Measurements from ENCODE around the gene USP47.
A peak's percentile ranks its signal among the peaks of the same experiment; 100 is the strongest.

Gene USP47

DNA sequence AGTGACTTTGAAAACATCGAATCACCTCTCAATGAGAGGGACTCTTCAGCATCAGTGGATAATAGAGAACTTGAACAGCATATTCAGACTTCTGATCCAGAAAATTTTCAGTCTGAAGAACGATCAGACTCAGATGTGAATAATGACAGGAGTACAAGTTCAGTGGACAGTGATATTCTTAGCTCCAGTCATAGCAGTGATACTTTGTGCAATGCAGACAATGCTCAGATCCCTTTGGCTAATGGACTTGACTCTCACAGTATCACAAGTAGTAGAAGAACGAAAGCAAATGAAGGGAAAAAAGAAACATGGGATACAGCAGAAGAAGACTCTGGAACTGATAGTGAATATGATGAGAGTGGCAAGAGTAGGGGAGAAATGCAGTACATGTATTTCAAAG, 100.9 kb downstream of the USP47 start:
- DNase-seq: no peak

DNA sequence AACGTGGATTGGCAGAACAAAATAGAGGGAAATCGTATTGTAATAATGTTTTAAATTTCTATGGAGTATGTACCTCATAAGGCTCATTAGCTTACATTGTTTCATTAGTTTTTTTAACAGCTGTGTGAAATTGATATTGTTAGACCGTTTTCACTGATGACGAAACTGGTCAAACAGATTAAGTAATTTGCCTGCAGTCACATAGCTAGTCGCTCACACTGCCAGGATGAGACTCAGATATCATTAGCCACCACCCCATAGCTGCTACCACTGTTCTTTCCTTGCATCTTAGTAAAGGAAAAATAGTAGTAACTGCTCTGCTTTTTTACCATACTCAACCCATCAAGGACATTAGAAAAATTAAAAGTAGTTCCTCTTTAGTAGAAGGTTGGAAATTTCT, 102.7 kb downstream of the USP47 start:
- peak; percentile 9 for DNase-seq

DNA sequence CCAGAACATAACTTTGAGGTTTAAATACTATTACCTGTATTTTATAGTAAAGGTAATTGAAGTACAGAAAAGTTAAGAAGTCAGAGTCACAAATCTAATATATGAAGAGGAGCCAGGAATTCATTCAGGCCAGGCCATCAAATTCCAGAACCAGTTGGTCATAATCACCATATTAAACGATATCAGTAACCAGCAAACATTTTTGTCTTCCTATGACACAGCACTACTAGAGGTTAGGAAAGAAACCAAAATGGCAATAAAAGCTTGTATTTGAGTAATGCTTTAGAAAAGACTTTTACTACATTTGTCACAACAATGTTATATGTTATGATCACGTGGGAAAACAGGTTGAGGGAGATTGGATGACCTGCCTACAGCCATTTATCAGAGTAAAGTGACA, 104.4 kb downstream of the USP47 start:
- DNase-seq: no peak

DNA sequence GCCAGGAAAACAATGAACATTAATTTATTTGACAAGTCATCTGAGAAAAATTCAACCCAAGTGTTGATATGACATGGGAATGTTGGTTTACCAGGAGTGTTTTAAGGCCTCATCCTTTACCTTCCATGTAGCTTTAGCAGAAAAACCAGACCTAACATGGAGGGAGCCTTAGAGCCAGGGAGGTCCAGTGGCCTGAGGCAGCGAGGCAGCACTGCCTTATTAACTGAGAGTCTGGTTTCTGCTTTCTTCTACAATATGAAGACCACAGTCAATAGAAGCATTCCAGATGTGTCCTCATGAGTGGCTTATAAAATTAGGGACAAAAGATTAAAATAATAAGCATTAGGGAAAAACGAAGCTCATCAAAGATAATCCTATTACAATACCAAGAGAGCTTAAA, 105.1 kb downstream of the USP47 start:
- no peak for DNase-seq

DNA sequence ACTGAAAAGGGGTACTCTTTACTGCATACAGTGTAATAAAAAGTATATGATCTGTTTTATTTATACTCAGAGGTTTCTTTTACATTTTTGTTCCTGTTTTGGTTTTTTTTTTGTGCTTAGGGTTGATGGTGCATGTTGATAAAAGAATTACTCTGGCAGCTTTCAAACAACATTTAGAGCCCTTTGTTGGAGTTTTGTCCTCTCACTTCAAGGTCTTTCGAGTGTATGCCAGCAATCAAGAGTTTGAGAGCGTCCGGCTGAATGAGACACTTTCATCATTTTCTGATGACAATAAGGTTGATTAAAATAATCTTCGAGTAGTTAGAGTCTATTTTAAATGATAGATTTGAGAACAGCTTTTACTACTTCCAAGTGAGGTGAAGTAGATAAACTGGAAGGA, 106.1 kb downstream of the USP47 start:
- DNase-seq: no peak

DNA sequence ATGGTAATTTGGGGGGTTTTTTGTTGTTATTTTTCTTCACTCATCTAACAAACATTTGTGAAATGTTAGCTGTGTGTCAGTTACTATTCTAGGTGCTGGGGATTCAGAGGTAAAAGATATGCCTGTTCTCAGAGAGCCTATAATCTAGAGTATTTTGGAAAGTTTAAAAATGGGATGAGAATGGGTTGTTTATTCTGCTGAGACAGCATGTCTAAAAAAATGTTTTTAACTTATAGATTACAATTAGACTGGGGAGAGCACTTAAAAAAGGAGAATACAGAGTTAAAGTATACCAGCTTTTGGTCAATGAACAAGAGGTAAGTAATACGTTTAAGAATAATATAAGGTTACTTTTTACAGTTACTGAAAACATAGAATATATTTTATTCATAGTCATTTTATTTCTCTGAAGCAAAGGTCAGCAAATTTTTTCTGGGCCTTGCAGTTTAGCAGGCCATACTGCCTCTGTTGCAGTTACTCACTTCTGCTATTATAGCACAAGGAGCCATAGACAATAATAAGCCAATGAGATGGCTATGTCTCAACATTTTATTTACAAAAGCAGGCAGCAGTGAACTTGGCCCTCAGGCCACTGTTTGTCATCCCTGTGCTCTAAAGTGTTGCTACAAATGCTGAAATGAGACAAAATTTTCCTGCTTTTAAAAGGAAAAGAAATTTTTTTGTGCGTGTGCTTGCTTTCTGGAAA, 106.6 kb downstream of the USP47 start:
- DNase-seq: no peak

DNA sequence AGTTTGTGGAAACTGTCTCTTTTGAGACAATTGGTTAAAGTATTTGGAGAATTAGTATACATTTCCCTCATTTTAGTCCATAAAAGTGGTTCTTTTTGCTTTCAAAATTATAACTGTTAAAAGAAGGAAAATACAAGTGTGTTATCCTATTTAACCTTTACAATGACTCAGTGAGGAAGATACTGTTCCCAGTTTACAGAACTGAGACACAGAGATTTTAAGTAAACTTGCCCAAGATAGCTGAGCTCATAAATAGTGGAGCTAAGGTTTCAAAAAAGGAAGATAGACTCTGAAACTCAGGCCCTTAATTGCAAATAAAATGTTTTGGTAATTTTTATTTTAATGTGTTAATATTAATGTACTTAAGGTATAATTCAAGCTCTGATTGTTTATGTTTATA, 107.7 kb downstream of the USP47 start:
- DNase-seq: no peak

DNA sequence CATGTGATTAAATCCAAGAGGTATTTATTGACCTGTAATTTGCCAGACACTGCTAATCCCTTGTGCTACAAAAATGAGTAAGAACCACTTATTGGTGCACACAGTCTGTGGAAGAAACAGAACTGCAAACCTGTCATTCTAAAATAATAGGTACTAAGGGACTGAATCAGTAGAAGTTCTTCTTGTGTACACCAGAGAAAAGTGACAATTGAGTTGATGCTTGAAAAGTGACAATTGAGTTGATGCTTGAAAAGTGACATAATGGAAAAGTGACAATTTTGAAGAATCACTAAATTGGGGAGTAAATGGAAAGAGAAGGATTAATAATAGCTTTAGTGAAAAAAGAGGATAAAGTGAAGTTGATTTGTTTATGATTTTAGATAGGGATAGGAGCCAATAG, 110.3 kb downstream of the USP47 start:
- no peak for DNase-seq

DNA sequence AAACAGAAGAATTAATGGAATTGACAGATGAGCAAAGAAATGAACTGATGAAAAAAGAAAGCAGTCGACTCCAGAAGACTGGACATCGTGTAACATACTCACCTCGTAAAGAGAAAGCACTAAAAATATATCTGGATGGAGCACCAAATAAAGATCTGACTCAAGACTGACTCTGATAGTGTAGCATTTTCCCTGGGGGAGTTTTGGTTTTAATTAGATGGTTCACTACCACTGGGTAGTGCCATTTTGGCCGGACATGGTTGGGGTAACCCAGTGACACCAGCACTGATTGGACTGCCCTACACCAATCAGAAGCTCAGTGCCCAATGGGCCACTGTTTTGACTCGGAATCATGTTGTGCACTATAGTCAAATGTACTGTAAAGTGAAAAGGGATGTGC, 114.2 kb downstream of the USP47 start:
- DNase-seq: no peak

DNA sequence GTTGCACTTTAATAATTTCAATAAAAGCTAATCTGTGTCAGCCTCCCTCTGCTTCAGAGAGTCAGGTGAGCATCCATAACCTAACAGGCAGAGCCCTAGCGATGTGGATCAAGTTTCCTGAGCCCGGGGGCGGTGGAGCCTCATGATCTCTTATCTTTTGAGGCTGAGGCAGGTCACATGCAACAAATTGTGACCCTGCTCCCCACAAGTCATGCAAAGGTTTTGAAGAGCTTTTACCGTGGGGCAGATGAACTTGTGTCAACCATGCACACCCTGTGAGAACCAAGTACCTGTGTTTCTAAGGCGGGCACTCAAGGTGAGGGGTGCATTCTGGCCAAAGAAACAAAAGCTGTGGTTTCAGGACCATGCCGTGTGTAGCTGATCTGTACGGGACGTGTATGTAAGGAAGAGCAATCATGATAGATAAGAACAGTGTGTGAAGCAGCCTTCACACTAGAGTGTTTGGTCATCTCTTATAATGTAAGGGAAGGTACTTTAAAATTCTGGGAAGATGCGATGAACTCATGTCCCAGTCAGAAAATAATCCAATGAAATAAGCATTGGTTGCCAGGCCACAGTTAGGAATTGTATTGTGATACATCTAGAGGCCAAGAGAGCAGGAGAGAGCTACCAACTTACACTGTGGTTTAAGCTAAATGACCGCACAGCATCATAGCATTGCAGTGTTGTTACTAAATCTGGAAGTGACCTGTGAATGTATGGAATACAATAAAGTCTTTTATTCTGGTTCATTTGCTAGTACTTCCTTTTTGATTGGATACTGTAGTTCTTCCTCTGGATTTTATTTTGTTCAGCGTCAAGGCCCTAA, 116.8 kb downstream of the USP47 start:
- no peak for DNase-seq

DNA sequence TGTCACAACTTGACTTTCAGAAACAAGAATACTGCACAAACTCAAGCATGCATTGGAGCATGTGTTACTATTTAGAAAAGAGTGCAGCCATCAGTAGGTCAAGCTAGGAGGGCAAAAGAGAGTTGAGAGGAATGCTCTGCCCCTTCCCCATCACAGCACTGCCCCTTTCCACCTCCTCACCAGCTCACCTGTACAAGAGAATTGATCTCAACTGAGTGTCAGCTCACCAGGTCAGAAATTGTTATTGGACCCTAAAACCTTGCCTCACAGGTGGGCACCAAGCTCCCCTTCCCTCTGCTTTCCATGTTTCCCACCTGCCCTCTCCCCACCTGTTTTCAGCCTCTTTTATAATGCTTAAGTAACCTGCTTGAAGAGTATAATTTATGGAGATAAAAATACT, 117.8 kb downstream of the USP47 start:
- no peak for DNase-seq

DNA sequence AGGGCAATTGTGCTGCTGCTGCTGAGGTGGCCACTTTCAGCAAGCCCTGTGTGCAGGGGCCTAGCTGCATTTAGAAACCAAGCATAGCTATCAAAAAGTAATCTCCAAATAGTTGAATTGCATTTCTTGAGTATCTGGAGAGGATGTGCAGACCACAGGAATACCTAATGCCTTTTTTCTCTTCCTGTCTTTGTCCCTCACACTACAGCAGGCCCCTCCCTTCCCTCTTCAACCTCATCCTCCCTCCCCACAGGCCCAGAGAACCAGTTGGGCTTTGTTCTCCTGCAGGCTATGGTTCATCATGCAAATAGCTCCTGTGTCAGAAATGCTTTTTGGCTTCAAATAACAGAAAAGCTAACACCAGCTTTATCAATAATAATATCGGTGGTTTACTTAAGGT, 118.9 kb downstream of the USP47 start:
- no peak for DNase-seq

DNA sequence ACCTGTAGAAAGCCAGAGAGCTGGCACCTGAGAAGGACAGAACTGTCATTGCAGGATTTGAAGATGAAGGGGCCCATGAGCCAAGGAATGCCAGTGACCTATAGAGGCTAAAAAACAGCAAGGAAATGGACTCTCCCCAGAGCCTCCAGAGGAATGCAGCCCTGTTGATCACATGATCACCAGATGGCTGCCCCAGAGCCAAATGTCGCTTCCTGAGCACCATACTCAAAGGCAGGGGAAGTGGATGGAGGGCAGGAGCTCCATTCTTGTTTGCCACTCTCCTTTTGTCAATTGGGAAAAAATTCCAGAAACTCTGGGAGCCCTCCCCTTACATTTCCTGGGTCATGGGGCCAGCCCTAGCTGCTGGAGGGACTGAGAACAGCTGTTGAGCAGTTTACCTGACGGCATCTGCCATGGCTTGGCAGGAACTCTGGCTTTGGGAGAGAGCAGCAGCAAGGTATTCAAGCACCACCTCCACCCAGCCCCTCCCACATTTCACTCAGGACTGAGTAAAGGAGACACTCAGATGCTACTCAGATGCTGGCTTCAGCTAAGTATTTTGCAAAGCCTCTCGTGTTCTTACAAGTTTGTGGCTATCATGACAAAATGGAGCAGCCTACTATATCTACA, 119.7 kb downstream of the USP47 start:
- no peak for DNase-seq

DNA sequence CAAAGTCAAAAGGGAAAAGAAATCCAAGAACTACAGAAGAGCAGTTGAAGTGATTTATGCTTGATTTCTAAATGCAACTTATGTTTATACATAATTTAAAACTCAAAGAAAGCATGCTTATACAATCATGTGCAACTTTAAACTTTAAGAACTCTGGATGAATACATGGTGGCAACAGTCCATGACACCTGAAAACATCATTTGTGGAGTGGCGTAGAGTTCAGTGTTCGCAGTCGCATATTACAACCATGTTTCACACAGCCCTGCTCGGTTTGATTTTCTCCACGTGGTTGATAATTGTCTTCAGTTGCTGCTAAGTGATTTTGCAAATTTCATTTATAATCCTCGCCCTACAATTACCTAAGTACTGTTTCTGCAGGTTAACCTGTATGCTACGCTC, 121.3 kb downstream of the USP47 start:
- no peak for DNase-seq

DNA sequence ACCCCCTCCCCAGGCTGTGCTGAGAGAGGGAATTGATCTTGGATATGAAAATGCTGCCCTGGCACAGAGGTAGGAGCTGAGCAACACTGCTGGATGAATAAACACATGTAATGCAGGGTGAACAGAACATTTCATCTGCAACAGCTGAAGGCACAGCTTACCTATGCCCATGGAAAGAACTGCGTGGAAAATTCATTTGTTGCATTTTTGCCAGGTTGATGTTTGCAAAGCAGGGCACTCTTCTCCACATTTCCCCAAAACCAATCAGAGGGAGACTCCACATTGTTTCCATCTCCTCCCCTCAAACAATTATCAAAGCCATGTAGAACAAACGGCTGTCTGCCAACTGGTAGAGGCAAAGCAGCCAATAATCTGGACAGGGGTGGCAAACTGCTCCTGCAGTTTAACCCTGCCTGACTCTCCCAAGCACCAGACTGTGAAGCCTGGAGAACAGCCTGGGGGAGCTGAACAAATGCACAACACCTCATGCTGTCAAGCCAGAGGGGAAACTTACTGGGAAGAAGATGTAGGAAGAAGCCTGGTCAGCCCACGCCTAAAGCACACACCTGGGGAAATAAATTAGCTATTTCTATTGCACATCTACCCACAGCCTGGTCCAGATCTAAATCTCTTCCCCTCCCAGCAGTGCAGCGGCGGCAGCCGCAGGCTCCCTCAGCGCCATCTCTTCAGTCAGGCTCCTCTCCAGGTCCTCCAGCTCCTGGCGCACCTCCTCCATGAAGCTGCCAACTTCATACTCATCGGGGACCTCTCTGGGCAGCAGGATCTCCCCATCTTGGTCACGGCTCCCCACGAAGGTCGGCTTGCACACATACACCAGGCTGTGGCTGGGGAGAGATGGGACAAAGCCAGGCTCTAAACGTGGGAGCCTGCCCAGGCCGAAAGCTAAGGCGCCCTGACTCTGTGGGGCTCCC, 122.3 kb downstream of the USP47 start:
- DNase-seq: no peak

DNA sequence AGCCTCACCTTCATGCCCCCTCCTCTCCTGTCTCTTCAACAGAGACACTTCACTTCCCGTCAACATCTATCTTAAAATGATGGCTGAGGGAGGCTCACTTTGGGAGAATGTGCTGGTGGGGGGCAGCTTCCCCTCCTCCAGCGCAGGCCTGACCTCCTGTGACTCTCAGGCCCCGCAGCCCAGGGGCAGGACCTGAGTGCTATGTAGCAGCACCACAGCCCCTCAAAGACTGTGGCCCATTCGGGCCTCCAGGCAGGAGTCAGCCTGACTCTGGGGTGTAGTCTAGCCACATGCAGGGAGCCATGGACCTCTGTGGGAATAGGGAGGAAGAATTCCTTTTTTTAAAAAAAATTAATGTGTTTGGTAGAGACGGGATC, 123.0 kb downstream of the USP47 start:
- no peak for DNase-seq

DNA sequence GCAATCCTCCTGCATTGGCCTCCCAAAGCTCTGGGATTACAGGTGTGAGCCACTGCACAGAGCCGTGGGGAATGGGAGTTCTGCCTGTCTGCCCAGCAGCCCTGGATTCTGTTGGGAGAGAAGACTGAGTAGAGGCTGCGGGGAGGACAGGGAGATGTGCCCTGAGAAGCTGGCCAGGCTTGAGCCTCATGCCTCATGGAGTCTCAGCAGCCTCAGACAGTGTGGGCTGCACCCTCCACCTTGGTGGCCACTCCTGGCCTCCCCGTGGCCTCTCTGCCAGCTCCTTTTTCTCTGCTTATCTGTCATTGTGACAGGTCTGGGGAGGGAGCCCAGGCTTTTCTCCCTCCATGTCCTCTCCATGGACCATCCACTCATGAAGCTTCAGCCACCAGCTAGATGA, 123.4 kb downstream of the USP47 start:
- DNase-seq: no peak

DNA sequence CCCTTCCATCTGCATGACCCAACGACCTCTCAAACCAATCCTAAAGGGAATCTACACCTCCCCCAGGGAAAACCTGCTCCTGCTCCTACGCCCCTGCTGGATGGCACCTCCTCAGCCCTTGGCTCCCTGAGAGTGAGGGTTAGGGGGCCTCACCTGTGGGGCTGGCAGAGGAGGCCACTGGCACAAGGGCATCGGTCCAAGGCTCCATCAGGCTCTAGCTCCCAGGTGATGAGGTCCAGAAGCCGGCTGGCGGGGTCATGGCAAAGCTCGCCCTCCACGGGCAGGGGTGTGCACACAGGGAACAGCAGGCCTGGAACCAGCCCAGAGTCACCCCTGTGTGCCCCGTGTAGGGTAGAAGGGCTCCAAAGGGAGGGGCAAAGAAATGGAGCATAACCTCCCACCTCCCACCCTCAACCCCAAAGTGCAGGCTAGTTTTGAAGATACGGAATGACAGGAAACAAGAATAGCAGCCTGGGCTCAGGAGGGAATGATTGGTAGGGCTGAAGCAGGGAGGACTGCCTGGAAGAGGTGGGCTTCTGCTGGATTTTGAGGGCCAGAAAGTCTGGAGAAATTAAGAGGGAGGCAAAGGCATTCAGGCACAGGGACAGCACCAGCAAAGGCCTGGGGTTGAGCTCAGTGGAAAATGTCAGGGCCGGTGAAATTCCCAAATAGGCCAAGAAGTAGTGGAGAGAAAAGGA, 124.0 kb downstream of the USP47 start:
- DNase-seq: no peak

DNA sequence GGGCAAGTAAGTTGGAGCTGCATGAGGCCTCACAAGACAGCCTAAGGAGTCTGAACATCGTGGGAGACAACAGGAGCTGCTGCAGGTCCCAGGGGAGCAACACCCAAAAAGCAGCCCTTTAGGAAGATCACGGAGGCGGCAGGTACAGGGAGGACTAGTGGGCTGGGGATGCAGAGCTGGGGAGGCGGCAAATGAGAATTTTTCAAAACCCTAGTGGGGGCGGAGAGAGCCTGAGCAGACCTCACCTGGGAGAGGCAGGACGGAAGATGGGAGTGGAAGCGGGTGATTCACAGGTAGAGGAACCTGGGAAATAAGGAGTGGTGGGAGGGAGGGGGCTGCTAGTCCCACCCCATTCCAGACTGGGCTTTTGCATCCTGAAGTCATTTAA, 124.6 kb downstream of the USP47 start:
- no peak for DNase-seq

DNA sequence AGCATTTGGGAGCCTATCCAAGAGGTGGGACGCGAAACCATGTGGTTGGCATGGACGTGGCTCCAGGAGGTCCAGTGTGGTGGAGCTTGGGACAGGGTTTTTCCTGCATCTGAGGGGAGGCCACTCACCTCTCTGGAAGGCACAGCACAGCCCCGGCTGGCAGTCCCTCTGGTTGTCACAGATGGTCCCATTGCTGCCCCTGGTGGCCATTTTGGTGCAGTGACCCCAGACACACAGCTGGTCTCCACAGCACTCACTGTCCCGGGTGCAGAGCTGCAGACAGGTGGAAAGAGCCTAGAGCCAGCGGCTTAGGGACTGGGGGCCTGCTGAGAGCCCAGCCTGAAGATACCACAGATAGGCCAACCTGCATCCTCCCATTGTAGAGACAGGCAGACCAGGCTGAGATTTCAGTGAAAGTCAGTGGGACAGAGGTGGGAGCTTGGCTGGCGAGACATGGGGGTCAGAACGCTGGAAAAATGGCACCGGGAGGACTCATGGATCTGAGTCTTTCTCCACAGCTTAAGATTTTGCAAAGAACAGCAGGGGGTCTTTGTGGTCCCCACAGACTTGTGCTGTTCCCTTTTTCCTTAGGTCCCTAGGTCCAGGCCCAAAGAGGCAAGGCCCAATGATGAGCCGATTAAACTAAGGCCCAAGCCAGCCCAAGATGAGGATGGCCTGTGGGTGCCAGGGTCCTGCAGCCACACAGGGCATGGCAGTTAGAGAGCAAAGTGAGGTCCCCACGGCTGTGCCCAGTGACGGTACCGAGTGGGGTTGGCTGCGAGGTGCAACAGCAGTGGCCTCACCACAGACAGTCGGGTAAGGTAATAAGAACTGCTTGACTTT, 125.3 kb downstream of the USP47 start:
- DNase-seq: peak; percentile 37

DNA sequence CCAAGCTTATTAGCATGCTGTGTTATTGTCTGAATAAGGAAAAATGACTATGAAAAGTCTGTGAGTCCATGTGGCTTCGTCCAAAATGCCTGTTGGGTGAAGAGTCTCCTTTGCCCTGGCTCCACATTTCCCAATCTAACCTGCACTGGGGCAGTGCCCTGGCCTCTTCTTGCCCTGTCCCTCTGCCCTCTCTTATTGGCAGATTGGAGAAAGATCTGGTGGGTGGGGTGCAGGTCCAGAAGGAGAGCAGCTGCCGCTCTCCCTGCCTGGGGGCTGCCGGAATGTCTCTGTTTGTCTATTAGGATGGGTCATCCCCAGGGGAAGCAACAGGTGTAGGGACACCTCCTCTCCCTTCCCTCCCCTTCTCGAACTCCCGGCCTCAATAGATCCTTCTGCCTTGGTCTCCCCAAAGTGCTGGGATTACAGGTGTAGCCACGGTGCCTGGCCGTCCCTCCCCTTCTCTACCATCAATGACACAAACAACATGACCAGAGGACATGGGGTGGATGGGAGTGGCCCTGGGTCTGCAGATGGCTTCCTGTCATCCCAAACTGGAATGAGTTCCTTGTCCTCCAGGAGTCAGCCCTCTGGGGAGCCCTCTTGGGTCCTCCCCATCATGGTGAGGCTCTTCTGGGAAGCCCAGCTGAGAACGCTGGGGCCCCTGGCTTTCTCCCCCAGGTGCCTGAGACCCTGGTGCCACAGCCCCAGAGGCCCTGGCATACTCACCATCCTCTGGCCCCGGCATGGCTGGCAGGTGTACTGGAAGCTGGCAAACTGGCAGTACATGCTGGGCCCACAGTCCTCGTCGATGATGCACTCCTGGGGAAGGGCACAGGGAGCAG, 126.1 kb downstream of the USP47 start:
- no peak for DNase-seq
